ENCODE data around the gene MBLAC1. TPM values are rescaled to one million over a fixed set of nuclear protein-coding genes. Genes with fewer than 3 reads are reported as not detected.

The MBLAC1 gene
- total and polyA plus RNA-seq, 9 of the 15 experiments (the other 6 are each of a cell fraction or from before 2014, with no cell fraction given), result 0.03 to 3.1 (median 0.52) TPM

GRCh38 chr7:100158229-100159098, 31.7 kb downstream of the MBLAC1 start, which contains the start of gene TRAPPC14 (continued):
- TF ChIP-seq AFF4 (CRISPR knock-in tag; IDR thresholded peaks at IDR 0.05), result peak; percentile 57; the same call in 1 of the 2 replicates
- TF ChIP-seq ZKSCAN8 (CRISPR knock-in tag; IDR thresholded peaks at IDR 0.05), result no peak
- TF ChIP-seq ZBTB43 (CRISPR knock-in tag; IDR thresholded peaks at IDR 0.05), result no peak
- TF ChIP-seq KLF6 (CRISPR knock-in tag; IDR thresholded peaks at IDR 0.05; ENCODE audit: borderline replicate concordance), result no peak
- no peak for TF ChIP-seq MXD1 (CRISPR knock-in tag; IDR thresholded peaks at IDR 0.05; ENCODE audit: borderline replicate concordance, poor library complexity, severe bottlenecking)
- TF ChIP-seq KAT8 (IDR thresholded peaks at IDR 0.05; ENCODE audit: low read depth), result no peak
- TF ChIP-seq FIP1L1 (IDR thresholded peaks at IDR 0.05; ENCODE audit: low read depth, low read length, poor library complexity, severe bottlenecking), result peak; percentile 95
- TF ChIP-seq PPARD (CRISPR knock-in tag; IDR thresholded peaks at IDR 0.05), result no peak
- TF ChIP-seq ARID2 (IDR thresholded peaks at IDR 0.05), result no peak
- no peak for TF ChIP-seq HOXB6 (CRISPR knock-in tag; IDR thresholded peaks at IDR 0.05; ENCODE audit: borderline replicate concordance)
- TF ChIP-seq SIX5 (IDR thresholded peaks at IDR 0.05; ENCODE audit: borderline replicate concordance in 1 of 2, insufficient read depth in 1 of 2, low read depth in 1 of 2, low read length in 2 of 2), result no peak
- TF ChIP-seq KDM5B (IDR thresholded peaks at IDR 0.05; ENCODE audit: insufficient replicate concordance, low read depth, low read length), result peak; percentile 29
- TF ChIP-seq GABPB1 (CRISPR knock-in tag; IDR thresholded peaks at IDR 0.05), result peak; percentile 85
- TF ChIP-seq MECOM (CRISPR knock-in tag; IDR thresholded peaks at IDR 0.05), result no peak
